Upper lobe of right lung (tissue), 1 donor: Measurements from ENCODE around the gene GGNBP2. TPM values are rescaled to one million over a fixed set of nuclear protein-coding genes. Genes with fewer than 3 reads are reported as not detected.
A peak's percentile ranks its signal among the peaks of the same experiment; 100 is the strongest.

Experiments
- ATAC-seq: fragments of 200-7000 bp; cut with Tn5 transposase; one replicate; pipeline ENCODE4 v1.9.1; 2020; ENCODE audit warnings: mild to moderate bottlenecking, moderate library complexity
- DNase-seq: peaks from one replicate; pipeline ENCODE4 v3.0.0-alpha.2; 2020
- H3K27ac ChIP-seq: fragments of 200-600 bp; one replicate; pipeline ENCODE4 v1.8.0; 2022
- H3K27me3 ChIP-seq: fragments of 200-600 bp; one replicate; pipeline ENCODE4 v1.8.0; 2022; ENCODE audit warnings: mild to moderate bottlenecking
- H3K36me3 ChIP-seq: fragments of 200-600 bp; one replicate; pipeline ENCODE4 v1.8.0; 2022
- H3K4me1 ChIP-seq: fragments of 200-600 bp; one replicate; pipeline ENCODE4 v1.8.0; 2022
- H3K4me3 ChIP-seq: fragments of 200-600 bp; one replicate; pipeline ENCODE4 v1.8.0; 2022; ENCODE audit warnings: mild to moderate bottlenecking
- H3K9me3 ChIP-seq: fragments of 200-600 bp; one replicate; pipeline ENCODE4 v1.8.0; 2022
- CTCF ChIP-seq: fragments of 200-600 bp; IDR thresholded peaks from one replicate; pipeline ENCODE4 v1.8.0; 2022; ENCODE audit warnings: antibody characterized with exemption
- intact Hi-C: fragments of 100-400 bp; cut with DNase I; formaldehyde crosslinking; loops from one replicate; pipeline ENCODE4 v1.11.0; 2022
- total RNA-seq: library from RNA; stranded (reverse); fragmentation: NEBNext Ultra II Directional; extraction: Animal tissue kit (Norgen Biotek cat#: 25700); gene quantifications from one replicate; pipeline ENCODE4 v1.2.1, GENCODE V29; 2021
- donor health status: DM: no; HTN: yes; CAD: no; lungs with severe emphysema.

Gene GGNBP2
- total RNA-seq, 1 donor from 2014 or later: 81.7 TPM

- Histone ChIP-seq H3K9me3 (no peaks in the 10 kb centered on the region), H3K4me3 (peak within 1 kb of the TSS; percentile 88), H3K27ac (peak within 1 kb of the TSS; percentile 66), H3K27me3 (no peaks in the 10 kb centered on the region), H3K36me3 (peaks cover 31% of the 10 kb centered on the region), H3K4me1 (peaks cover 6% of the 10 kb centered on the region)
- peak; percentile 7 for TF ChIP-seq CTCF
- DNase-seq: peak; percentile 92
- ATAC-seq: peak; percentile 98
- intact Hi-C loops: no loop called here
These were observed 47.0 kb downstream of the GGNBP2 start, which contains the start of gene DHRS11 for GRCh38 chr17:36591434-36592315. Gene DHRS11 (plus strand): TSS chr17:36591879. CDS start chr17:36592010, 131 bp downstream.

GRCh38 chr17:36592316-36592715 is 47.6 kb downstream of the GGNBP2 start:
- Histone ChIP-seq H3K9me3 (no peaks in the 10 kb centered on the region), H3K36me3 (peaks cover 25% of the 10 kb centered on the region), H3K4me1 (peaks cover 6% of the 10 kb centered on the region), H3K4me3 (peak overlapping the region; percentile 88), H3K27me3 (no peaks in the 10 kb centered on the region), H3K27ac (peak overlapping the region; percentile 66)
- intact Hi-C loops: no loop called here
- DNase-seq: no peak
- peak; percentile 11 for ATAC-seq
- TF ChIP-seq CTCF: no peak

GRCh38 chr17:36592716-36593321 is 48.1 kb downstream of the GGNBP2 start:
- ATAC-seq: no peak
- no peaks in the 10 kb centered on the region for H3K9me3 ChIP-seq
- H3K4me3 ChIP-seq: peak overlapping the region; percentile 88
- H3K27me3 ChIP-seq: no peaks in the 10 kb centered on the region
- no peak overlapping the region for H3K27ac ChIP-seq
- intact Hi-C loops: no loop called here
- H3K36me3 ChIP-seq: peaks cover 20% of the 10 kb centered on the region
- peaks cover 6% of the 10 kb centered on the region for H3K4me1 ChIP-seq
- no peak for TF ChIP-seq CTCF
- no peak for DNase-seq

GRCh38 chr17:36593656-36594316 is 49.1 kb downstream of the GGNBP2 start:
- Histone ChIP-seq H3K4me3 (no peak overlapping the region), H3K4me1 (peaks cover 6% of the 10 kb centered on the region), H3K27me3 (no peaks in the 10 kb centered on the region), H3K36me3 (peaks cover 10% of the 10 kb centered on the region), H3K9me3 (no peaks in the 10 kb centered on the region), H3K27ac (no peak overlapping the region)
- intact Hi-C loops: no loop called here
- peak; percentile 27 for DNase-seq
- no peak for ATAC-seq
- TF ChIP-seq CTCF: no peak

GRCh38 chr17:36594626-36595401 is 50.1 kb downstream of the GGNBP2 start:
- intact Hi-C loops: no loop called here
- TF ChIP-seq CTCF: no peak
- Histone ChIP-seq H3K9me3 (no peaks in the 10 kb centered on the region), H3K27me3 (no peaks in the 10 kb centered on the region), H3K27ac (no peak overlapping the region), H3K36me3 (peaks cover 4% of the 10 kb centered on the region), H3K4me3 (no peak overlapping the region), H3K4me1 (peaks cover 6% of the 10 kb centered on the region)
- peak; percentile 28 for DNase-seq
- no peak for ATAC-seq
